Sigmoid colon (tissue), 7 donors: ENCODE measurements around the gene MLF2. TPM values are rescaled to one million over a fixed set of nuclear protein-coding genes. Genes with fewer than 3 reads are reported as not detected.

Experiments
- DNase-seq: peaks from one replicate; pipeline ENCODE4 v3.0.0-alpha.2; 2019
- H3K27ac ChIP-seq, 4 donors: fragments of 200-600 bp; sonication (generic); one replicate each; pipeline ENCODE4 v1.5.1; 2016 to 2019; ENCODE audit warnings: mild to moderate bottlenecking in 1 of 4
- H3K27me3 ChIP-seq, 3 donors: fragments of 200-600 bp; sonication (generic); one replicate each; pipeline ENCODE4 v1.5.1; 2019; ENCODE audit warnings: mild to moderate bottlenecking in 1 of 3
- H3K36me3 ChIP-seq, 4 donors: fragments of 200-600 bp; sonication (generic); one replicate each; pipeline ENCODE4 v1.5.1; 2016 to 2019
- H3K4me1 ChIP-seq, 4 donors: fragments of 200-600 bp; sonication (generic); one replicate each; pipeline ENCODE4 v1.5.1; 2017 to 2019
- H3K4me3 ChIP-seq, 4 donors: fragments of 200-600 bp; sonication (generic); one replicate each; pipeline ENCODE4 v1.5.1; 2017 to 2019; ENCODE audit warnings: mild to moderate bottlenecking in 2 of 4, moderate library complexity in 1 of 4
- H3K9me3 ChIP-seq, 4 donors: fragments of 200-600 bp in 3 of 4; sonication (generic) in 3 of 4; one replicate each; pipeline versions ENCODE4 v1.5.1 to v1.6.1; 2013 to 2019
- CTCF ChIP-seq, 4 experiments: fragments of 450-650 bp in 3 of 4; fragments of 200-600 bp in 1 of 4; IDR thresholded peaks; one replicate each; pipeline ENCODE4 v1.5.1; 2016 to 2019; ENCODE audit warnings: antibody characterized with exemption in 4 of 4, mild to moderate bottlenecking in 3 of 4, moderate library complexity in 2 of 4
- EP300 ChIP-seq, 4 donors: sonication (generic); formaldehyde crosslinking; IDR thresholded peaks; one replicate each; pipeline ENCODE4 v1.6.1; 2017; ENCODE audit warnings: antibody characterized with exemption in 4 of 4
- POLR2A ChIP-seq, 2 donors: fragments of 450-650 bp; IDR thresholded peaks; one replicate each; pipeline ENCODE4 v1.6.1; 2016; ENCODE audit warnings: antibody characterized with exemption in 2 of 2, mild to moderate bottlenecking in 2 of 2, moderate library complexity in 2 of 2
- POLR2AphosphoS5 ChIP-seq, 4 donors: sonication (generic); formaldehyde crosslinking; IDR thresholded peaks; one replicate each; pipeline ENCODE4 v1.6.1; 2017; ENCODE audit warnings: antibody characterized with exemption in 4 of 4
- WGBS, 2 donors: extraction: QIAGEN DNeasy Blood & Tissue Kit; methylation state at CpG; one replicate each; pipeline ENCODE4 v1.1.7; 2013; 5-methylcytosine and 5-hydroxymethylcytosine counted together
- intact Hi-C: fragments of 100-400 bp; cut with DNase I; formaldehyde crosslinking; loops from one replicate; pipeline ENCODE4 v1.15.1; 2023
- polyA plus RNA-seq, 3 donors: library from polyadenylated mRNA; stranded (reverse); fragments of 200-250 nt; gene quantifications; one replicate each; pipeline ENCODE4 v1.2.3, GENCODE V29; 2013
- total RNA-seq, 4 donors: library from RNA; depleted of rRNA; stranded (reverse); fragments of >200 nt; gene quantifications; one replicate each; pipeline ENCODE4 v1.1.0, GENCODE V29; 2016
- donor health status: healthy with polysubstance abuse.
- donor health status: Bipolar disorder and iron deficiency.
- donor health status: healthy.

MLF2 gene
- total and polyA plus RNA-seq, 7 donors = 148 to 220 (median 159) TPM

GRCh38 chr12:6703631-6704030 lies 49.3 kb downstream of the MLF2 start:
- H3K27ac ChIP-seq = no peak overlapping the region
- WGBS, 2 donors = 8 to 11% methylated on average over 10 of the region's 10 CpGs
- no peak for DNase-seq
- TF ChIP-seq CTCF (IDR thresholded peaks at IDR 0.05) (no peak), EP300 (IDR thresholded peaks at IDR 0.05) (no peak), POLR2AphosphoS5 (IDR thresholded peaks at IDR 0.05) (no peak), POLR2A (IDR thresholded peaks at IDR 0.05) (no peak)
- intact Hi-C loops = no loop called here
- no peak overlapping the region for H3K4me3 ChIP-seq
- peaks cover 24 to 84% (median 42%) of the 10 kb centered on the region in 3 donors for H3K27me3 ChIP-seq
- peaks cover 0 to 18% (median 15%) of the 10 kb centered on the region in 4 donors for H3K4me1 ChIP-seq
- H3K9me3 ChIP-seq = no peaks in the 10 kb centered on the region
- H3K36me3 ChIP-seq = no peaks in the 10 kb centered on the region

DNA sequence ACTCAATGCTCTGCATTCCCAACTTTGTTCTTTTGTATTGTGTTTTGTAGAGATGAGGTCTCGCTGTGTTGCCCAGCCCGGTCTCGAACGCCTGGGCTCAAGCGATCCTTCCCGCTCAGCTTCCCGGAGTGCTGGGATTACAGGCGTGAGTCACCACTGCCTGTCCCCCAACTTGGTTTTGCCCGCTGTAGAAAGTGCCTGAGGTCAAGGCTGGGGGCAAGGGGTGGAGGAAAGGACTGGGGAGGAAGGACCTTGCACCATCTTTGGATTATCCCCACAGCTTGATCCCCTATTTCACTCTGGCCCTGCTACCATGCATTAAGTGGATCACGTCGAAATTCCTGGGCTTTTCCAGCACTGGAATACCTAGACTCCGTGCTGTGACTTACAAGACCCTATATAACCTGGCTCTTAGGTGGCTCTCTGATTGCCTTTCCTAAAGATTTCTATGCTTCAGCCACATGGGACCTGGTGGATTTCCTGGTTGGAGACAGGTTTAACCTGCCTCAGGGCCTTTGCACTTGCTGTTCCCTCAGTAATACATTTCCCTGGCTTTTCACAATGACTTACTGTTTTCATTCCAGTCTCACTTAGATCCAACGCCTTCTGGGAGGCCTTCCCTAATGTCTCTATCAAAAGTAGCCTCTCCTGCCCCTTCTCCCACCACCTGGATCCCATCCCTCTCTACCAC lies 51.7 kb downstream of the MLF2 start:
- H3K36me3 ChIP-seq = no peaks in the 10 kb centered on the region
- 26 to 31% methylated on average over 13 of the region's 13 CpGs for WGBS, 2 donors
- peaks cover 23 to 95% (median 62%) of the 10 kb centered on the region in 3 donors for H3K27me3 ChIP-seq
- peak overlapping the region in 3 of 4 donors; percentile 48 to 57 (median 56) for H3K4me3 ChIP-seq
- DNase-seq = no peak
- TF ChIP-seq POLR2A (IDR thresholded peaks at IDR 0.05) = no peak
- TF ChIP-seq CTCF (IDR thresholded peaks at IDR 0.05) = no peak
- TF ChIP-seq POLR2AphosphoS5 (IDR thresholded peaks at IDR 0.05) = no peak
- no peak for TF ChIP-seq EP300 (IDR thresholded peaks at IDR 0.05)
- no peak overlapping the region for H3K27ac ChIP-seq
- intact Hi-C loops = no loop called here
- no peaks in the 10 kb centered on the region for H3K9me3 ChIP-seq
- H3K4me1 ChIP-seq = peaks cover 0 to 18% (median 15%) of the 10 kb centered on the region in 4 donors

GRCh38 chr12:6700646-6701051 lies 52.3 kb downstream of the MLF2 start, which contains the start of gene PIANP:
PIANP (minus strand) TSS chr12:6700815; CDS start chr12:6698061, 2,754 bp downstream.
- no peaks in the 10 kb centered on the region for H3K36me3 ChIP-seq
- no peaks in the 10 kb centered on the region for H3K9me3 ChIP-seq
- peak; percentile 72 for DNase-seq
- intact Hi-C loops = no loop called here
- H3K4me3 ChIP-seq = peak within 1 kb of the TSS; percentile 43 to 57 (median 52)
- peaks cover 0 to 18% (median 15%) of the 10 kb centered on the region in 4 donors for H3K4me1 ChIP-seq
- 1% methylated on average over 42 to 43 of the region's 43 CpGs for WGBS, 2 donors
- TF ChIP-seq POLR2A (IDR thresholded peaks at IDR 0.05) (no peak), POLR2AphosphoS5 (IDR thresholded peaks at IDR 0.05) (no peak), EP300 (IDR thresholded peaks at IDR 0.05) (no peak), CTCF (IDR thresholded peaks at IDR 0.05) (no peak)
- peaks cover 23 to 91% (median 68%) of the 10 kb centered on the region in 3 donors for H3K27me3 ChIP-seq
- no peak within 1 kb of the TSS for H3K27ac ChIP-seq

DNA sequence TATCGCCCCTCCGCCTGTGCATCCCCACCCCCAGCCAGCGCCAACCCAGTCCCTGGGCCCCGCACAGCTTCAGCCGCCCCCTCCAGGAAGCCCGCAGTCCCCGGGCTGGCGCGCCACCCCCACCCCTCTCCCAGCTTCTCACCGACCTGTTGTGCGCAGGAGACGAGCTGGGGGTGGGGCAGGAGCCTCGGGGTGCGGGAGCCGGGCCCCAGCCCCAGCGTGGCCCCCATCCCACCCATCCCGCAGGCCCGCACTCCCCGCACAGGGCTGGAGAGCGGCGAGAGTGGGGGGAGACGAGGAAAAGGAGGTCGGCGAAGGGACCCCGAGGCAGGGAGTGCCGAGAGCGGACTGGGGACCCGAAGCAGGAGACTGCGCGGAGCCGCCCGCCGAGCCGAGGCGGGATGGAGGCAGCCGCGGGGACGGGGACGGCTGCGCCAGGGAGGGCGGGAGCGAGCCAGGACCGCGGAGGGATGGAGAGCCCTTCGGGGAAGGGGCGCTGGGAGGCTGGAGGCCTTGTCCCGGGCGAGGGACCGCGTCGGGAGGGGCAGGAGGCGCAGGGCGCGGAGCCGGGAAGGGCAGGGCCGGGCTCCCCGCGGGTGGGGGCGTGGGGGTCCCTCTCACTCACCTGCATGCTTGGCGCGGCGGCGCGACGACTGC lies 52.8 kb downstream of the MLF2 start:
- WGBS, 2 donors = 1 to 2% methylated on average over 65 of the region's 65 CpGs
- TF ChIP-seq EP300 (IDR thresholded peaks at IDR 0.05) (no peak), POLR2AphosphoS5 (IDR thresholded peaks at IDR 0.05) (no peak), POLR2A (IDR thresholded peaks at IDR 0.05) (no peak), CTCF (IDR thresholded peaks at IDR 0.05) (no peak)
- intact Hi-C loops = no loop called here
- Histone ChIP-seq H3K4me1 (peaks cover 0 to 18% (median 15%) of the 10 kb centered on the region in 4 donors), H3K9me3 (no peaks in the 10 kb centered on the region), H3K27me3 (peaks cover 23 to 91% (median 68%) of the 10 kb centered on the region in 3 donors), H3K27ac (no peak overlapping the region), H3K4me3 (peak overlapping the region; percentile 43 to 57 (median 52)), H3K36me3 (no peaks in the 10 kb centered on the region)
- DNase-seq = peak; percentile 69
